ENCODE data around the gene ZNF316. TPM values are rescaled to one million over a fixed set of nuclear protein-coding genes. Genes with fewer than 3 reads are reported as not detected.

Gene ZNF316
- total and polyA plus RNA-seq, 10 of the 15 experiments (the other 5 are each of a cell fraction or from before 2014, with no cell fraction given) = 0.03 to 28.9 (median 5.7) TPM

DNA sequence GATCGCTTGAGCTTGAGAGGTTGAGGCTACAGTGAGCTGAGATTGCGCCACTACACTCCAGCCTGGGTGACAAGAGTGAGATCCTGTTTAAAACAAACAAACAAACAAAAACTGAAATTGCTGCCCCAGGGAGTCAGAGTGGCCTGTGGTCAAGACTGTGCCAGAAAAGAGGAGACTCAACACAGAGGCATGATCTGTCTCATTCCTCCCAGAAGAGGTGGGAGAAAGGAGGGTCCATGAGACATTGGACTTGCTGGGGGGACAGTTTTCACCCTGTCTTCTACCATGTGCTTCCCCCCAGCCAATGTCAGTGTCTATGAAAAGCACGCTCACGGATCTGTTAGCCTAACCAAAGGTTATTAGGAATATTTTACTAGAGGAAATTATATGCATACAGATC is 18.5 kb upstream of the ZNF316 start:
- TF ChIP-seq POLR2AphosphoS2 (IDR thresholded peaks at IDR 0.05; ENCODE audit: low read depth, low read length) (no peak), HDAC6 (IDR thresholded peaks at IDR 0.05; ENCODE audit: unreplicated experiment) (no peak), PAX5 (IDR thresholded peaks at IDR 0.05; ENCODE audit: borderline replicate concordance, low read depth, low read length) (no peak), SREBF2 (IDR thresholded peaks at IDR 0.05; ENCODE audit: low read length) (no peak), SMAD5 (IDR thresholded peaks at IDR 0.05; ENCODE audit: low read depth) (no peak), CBX5 (IDR thresholded peaks at IDR 0.05; ENCODE audit: low read depth) (no peak), SMC3 (IDR thresholded peaks at IDR 0.05; ENCODE audit: borderline replicate concordance, low read length) (no peak), SPI1 (IDR thresholded peaks at IDR 0.05; ENCODE audit: borderline replicate concordance, insufficient read depth, low read depth, low read length) (no peak), NFXL1 (IDR thresholded peaks at IDR 0.05; ENCODE audit: borderline replicate concordance) (no peak), SREBF1 (IDR thresholded peaks at IDR 0.05; ENCODE audit: low read length) (no peak), HDAC2 (IDR thresholded peaks at IDR 0.05) (no peak), FOXK2 (IDR thresholded peaks at IDR 0.05) (no peak), EGR1 (IDR thresholded peaks at IDR 0.05; ENCODE audit: borderline replicate concordance in 1 of 2, low read depth in 2 of 2, low read length in 2 of 2) (no peak), ZNF24 (IDR thresholded peaks at IDR 0.05) (no peak), CREM (IDR thresholded peaks at IDR 0.05; ENCODE audit: low read depth) (no peak), NFIC (IDR thresholded peaks at IDR 0.05; ENCODE audit: low read depth, low read length) (no peak), IRF4 (IDR thresholded peaks at IDR 0.05; ENCODE audit: low read depth, low read length) (no peak), SUZ12 (IDR thresholded peaks at IDR 0.05; ENCODE audit: unreplicated experiment) (no peak)
- TF ChIP-seq, protein P1, sequence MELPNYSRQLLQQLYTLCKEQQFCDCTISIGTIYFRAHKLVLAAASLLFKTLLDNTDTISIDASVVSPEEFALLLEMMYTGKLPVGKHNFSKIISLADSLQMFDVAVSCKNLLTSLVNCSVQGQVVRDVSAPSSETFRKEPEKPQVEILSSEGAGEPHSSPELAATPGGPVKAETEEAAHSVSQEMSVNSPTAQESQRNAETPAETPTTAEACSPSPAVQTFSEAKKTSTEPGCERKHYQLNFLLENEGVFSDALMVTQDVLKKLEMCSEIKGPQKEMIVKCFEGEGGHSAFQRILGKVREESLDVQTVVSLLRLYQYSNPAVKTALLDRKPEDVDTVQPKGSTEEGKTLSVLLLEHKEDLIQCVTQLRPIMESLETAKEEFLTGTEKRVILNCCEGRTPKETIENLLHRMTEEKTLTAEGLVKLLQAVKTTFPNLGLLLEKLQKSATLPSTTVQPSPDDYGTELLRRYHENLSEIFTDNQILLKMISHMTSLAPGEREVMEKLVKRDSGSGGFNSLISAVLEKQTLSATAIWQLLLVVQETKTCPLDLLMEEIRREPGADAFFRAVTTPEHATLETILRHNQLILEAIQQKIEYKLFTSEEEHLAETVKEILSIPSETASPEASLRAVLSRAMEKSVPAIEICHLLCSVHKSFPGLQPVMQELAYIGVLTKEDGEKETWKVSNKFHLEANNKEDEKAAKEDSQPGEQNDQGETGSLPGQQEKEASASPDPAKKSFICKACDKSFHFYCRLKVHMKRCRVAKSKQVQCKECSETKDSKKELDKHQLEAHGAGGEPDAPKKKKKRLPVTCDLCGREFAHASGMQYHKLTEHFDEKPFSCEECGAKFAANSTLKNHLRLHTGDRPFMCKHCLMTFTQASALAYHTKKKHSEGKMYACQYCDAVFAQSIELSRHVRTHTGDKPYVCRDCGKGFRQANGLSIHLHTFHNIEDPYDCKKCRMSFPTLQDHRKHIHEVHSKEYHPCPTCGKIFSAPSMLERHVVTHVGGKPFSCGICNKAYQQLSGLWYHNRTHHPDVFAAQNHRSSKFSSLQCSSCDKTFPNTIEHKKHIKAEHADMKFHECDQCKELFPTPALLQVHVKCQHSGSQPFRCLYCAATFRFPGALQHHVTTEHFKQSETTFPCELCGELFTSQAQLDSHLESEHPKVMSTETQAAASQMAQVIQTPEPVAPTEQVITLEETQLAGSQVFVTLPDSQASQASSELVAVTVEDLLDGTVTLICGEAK (IDR thresholded peaks at IDR 0.05; ENCODE audit: borderline replicate concordance) = no peak
- TF ChIP-seq, protein P2, sequence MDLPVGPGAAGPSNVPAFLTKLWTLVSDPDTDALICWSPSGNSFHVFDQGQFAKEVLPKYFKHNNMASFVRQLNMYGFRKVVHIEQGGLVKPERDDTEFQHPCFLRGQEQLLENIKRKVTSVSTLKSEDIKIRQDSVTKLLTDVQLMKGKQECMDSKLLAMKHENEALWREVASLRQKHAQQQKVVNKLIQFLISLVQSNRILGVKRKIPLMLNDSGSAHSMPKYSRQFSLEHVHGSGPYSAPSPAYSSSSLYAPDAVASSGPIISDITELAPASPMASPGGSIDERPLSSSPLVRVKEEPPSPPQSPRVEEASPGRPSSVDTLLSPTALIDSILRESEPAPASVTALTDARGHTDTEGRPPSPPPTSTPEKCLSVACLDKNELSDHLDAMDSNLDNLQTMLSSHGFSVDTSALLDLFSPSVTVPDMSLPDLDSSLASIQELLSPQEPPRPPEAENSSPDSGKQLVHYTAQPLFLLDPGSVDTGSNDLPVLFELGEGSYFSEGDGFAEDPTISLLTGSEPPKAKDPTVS (IDR thresholded peaks at IDR 0.05; ENCODE audit: low read depth, low read length) = no peak

More for the DNA sequence above, 18.5 kb upstream of the ZNF316 start:
- 62% methylated on average over 4 of the region's 4 CpGs for WGBS (ENCODE audit: insufficient coverage, insufficient replicate concordance, low lambda C conversion rate, missing lambda C conversion rate)
- Histone ChIP-seq H2AFZ (ENCODE audit: control insufficient read depth, low read depth, low read length) (no peak overlapping the region), H3K79me2 (ENCODE audit: control insufficient read depth, insufficient read depth, low read length) (no peaks in the 10 kb centered on the region), H4K20me1 (ENCODE audit: control insufficient read depth, insufficient read depth) (no peaks in the 10 kb centered on the region), H3K27me3 (replicated peaks in 1 of 2; ENCODE audit: control insufficient read depth in 2 of 2, insufficient read depth in 2 of 2, low read length in 1 of 2) (peaks cover 0 to 10% of the 10 kb centered on the region in 2 experiments; a peak in 3 of 4 replicates), H3K4me2 (ENCODE audit: control insufficient read depth, insufficient read depth) (no peak overlapping the region), H3K9me3 (replicated peaks; ENCODE audit: control insufficient read depth, insufficient read depth, low read length) (no peaks in the 10 kb centered on the region), H3K36me3 (ENCODE audit: control insufficient read depth in 2 of 2, insufficient read depth in 2 of 2, low read length in 1 of 2) (no peaks in the 10 kb centered on the region), H3K9ac (ENCODE audit: control insufficient read depth, insufficient read depth, low read length) (no peak overlapping the region), H3K27ac (ENCODE audit: control insufficient read depth, insufficient read depth) (no peak overlapping the region), H3K4me3 (no peak overlapping the region), H3K4me1 (ENCODE audit: control insufficient read depth, insufficient read depth, low read length) (peaks cover 18% of the 10 kb centered on the region)
- BruUV-seq (replicated peaks) = no TSS peak
- ChIA-PET POLR2A (no interaction called here), SMC1A (ENCODE audit: uncharacterized antibody, unreplicated experiment) (no interaction called here), CTCF (interaction anchor here (1.2 kb wide), 1 partner anchor 103 kb away, joined by 4 read pairs; no protein-coding TSS in a partner anchor), RAD21 (ENCODE audit: unreplicated experiment) (interaction anchor here (0.6 kb wide), 1 partner anchor 1250 kb away, joined by 3 read pairs; no protein-coding TSS in a partner anchor)
- ATAC-seq (no peak), DNase-seq (ENCODE audit: low read depth, low spot score) (no peak), FAIRE-seq (no peak)
- in situ Hi-C loops (cut with MboI) = no loop called here
- intact Hi-C loops (cut with micrococcal nuclease; ENCODE audit: unreplicated experiment) = no loop called here
